Stimulated activated CD4-positive, alpha-beta T cell treated with anti-CD3 and anti-CD28 coated beads, TNF-alpha, amount 100 ng/mL, for 48 hours (primary cell): ENCODE measurements around the gene CRACDL.
"Not testable (repeated sequence)": the region's sequence is repeated elsewhere in the genome, so short reads cannot be mapped to it uniquely, and the experiment has no call there.

Experiments
- DNase-seq, 3 donors: peaks; one replicate each; pipeline ENCODE4 v3.0.0-alpha.2; 2020; ENCODE audit warnings: low read depth in 3 of 3

Gene CRACDL

GRCh38 chr2:98907966-98908905 is 27.8 kb downstream of the CRACDL start:
- DNase-seq, result no peak

GRCh38 chr2:98907385-98907784 is 28.6 kb downstream of the CRACDL start:
- no peak for DNase-seq

GRCh38 chr2:98903767-98904485 is 32.1 kb downstream of the CRACDL start:
- DNase-seq, result no peak

- DNase-seq, result no peak
Measured at GRCh38 chr2:98903064-98903355, 33.0 kb downstream of the CRACDL start.

- DNase-seq, result no peak
Measured at GRCh38 chr2:98902209-98903063, 33.6 kb downstream of the CRACDL start.

GRCh38 chr2:98901702-98902101 is 34.3 kb downstream of the CRACDL start:
- DNase-seq, result no peak

- DNase-seq, result no peak
Measured at GRCh38 chr2:98901291-98901690, 34.7 kb downstream of the CRACDL start.

GRCh38 chr2:98900721-98901120 is 35.3 kb downstream of the CRACDL start:
- no peak for DNase-seq

GRCh38 chr2:98899703-98900078 is 36.3 kb downstream of the CRACDL start:
- not testable (repeated sequence) for DNase-seq

GRCh38 chr2:98899041-98899702 is 36.9 kb downstream of the CRACDL start:
- DNase-seq, result no peak

- no peak for DNase-seq
Measured at GRCh38 chr2:98898423-98898841, 37.6 kb downstream of the CRACDL start.

GRCh38 chr2:98897746-98898145 is 38.3 kb downstream of the CRACDL start:
- DNase-seq, result no peak

GRCh38 chr2:98896944-98897343 is 39.1 kb downstream of the CRACDL start:
- no peak for DNase-seq

GRCh38 chr2:98896416-98896815 is 39.6 kb downstream of the CRACDL start:
- DNase-seq, result no peak

GRCh38 chr2:98895901-98896300 is 40.1 kb downstream of the CRACDL start:
- DNase-seq, result no peak

GRCh38 chr2:98895221-98895620 is 40.8 kb downstream of the CRACDL start:
- no peak for DNase-seq

- no peak for DNase-seq
Measured at GRCh38 chr2:98894331-98895000, 41.6 kb downstream of the CRACDL start.

- DNase-seq, result no peak
Measured at GRCh38 chr2:98893911-98894321, 42.1 kb downstream of the CRACDL start.

GRCh38 chr2:98892871-98893270 is 43.2 kb downstream of the CRACDL start:
- no peak for DNase-seq

GRCh38 chr2:98891591-98891990 is 44.4 kb downstream of the CRACDL start:
- DNase-seq, result no peak

GRCh38 chr2:98886066-98886554 is 49.9 kb downstream of the CRACDL start:
- DNase-seq, result no peak
